HEK293 (cell line): ENCODE results near the gene ARHGAP5.
A peak's percentile ranks its signal among the peaks of the same experiment; 100 is the strongest.

Experiments used
- BCL6B ChIP-seq: fragments of 450-650 bp; formaldehyde crosslinking; IDR thresholded peaks from 2 replicates; pipeline ENCODE4 v1.5.1; 2017; ENCODE audit warnings: missing biosample characterization, missing genetic modification characterization
- EGR2 ChIP-seq: fragments of 450-650 bp; formaldehyde crosslinking; IDR thresholded peaks from 2 replicates; pipeline ENCODE4 v1.5.1; 2016; ENCODE audit warnings: low read depth, missing biosample characterization, missing genetic modification characterization
- ELK4 ChIP-seq: IDR thresholded peaks from 2 replicates; pipeline ENCODE4 v1.6.1; 2011; ENCODE audit warnings: mild to moderate bottlenecking, low read depth, low read length, borderline replicate concordance
- HOXA7 ChIP-seq: sonication (generic); formaldehyde crosslinking; IDR thresholded peaks from 2 replicates; pipeline ENCODE4 v1.8.1; 2022; ENCODE audit warnings: missing genetic modification reagents, borderline replicate concordance
- IKZF3 ChIP-seq: fragments of 450-650 bp; IDR thresholded peaks from 2 replicates; pipeline ENCODE4 v1.5.0; 2018; ENCODE audit warnings: missing biosample characterization, mild to moderate bottlenecking, missing genetic modification characterization, moderate library complexity
- INSM2 ChIP-seq: fragments of 450-650 bp; formaldehyde crosslinking; IDR thresholded peaks from 2 replicates; pipeline ENCODE4 v1.5.1; 2016; ENCODE audit warnings: missing biosample characterization, missing genetic modification characterization
- OSR2 ChIP-seq: fragments of 450-650 bp; formaldehyde crosslinking; IDR thresholded peaks from 2 replicates; pipeline ENCODE4 v1.5.1; 2016; ENCODE audit warnings: missing biosample characterization, missing genetic modification characterization
- PRDM10 ChIP-seq: fragments of 450-650 bp; formaldehyde crosslinking; IDR thresholded peaks from 2 replicates; pipeline ENCODE4 v1.5.1; 2016; ENCODE audit warnings: missing biosample characterization, missing genetic modification characterization
- ZBTB10 ChIP-seq: fragments of 450-650 bp; formaldehyde crosslinking; IDR thresholded peaks from 2 replicates; pipeline ENCODE4 v1.5.1; 2016; ENCODE audit warnings: missing biosample characterization, missing genetic modification characterization
- ZBTB26 ChIP-seq: fragments of 450-650 bp; formaldehyde crosslinking; optimal IDR thresholded peaks from 2 replicates; pipeline ENCODE3; 2016; ENCODE audit warnings: missing biosample characterization, mild to moderate bottlenecking, missing genetic modification characterization
- ZFP41 ChIP-seq: fragments of 450-650 bp; formaldehyde crosslinking; IDR thresholded peaks from 2 replicates; pipeline ENCODE4 v1.5.1; 2016; ENCODE audit warnings: missing biosample characterization, missing genetic modification characterization, borderline replicate concordance
- ZNF132 ChIP-seq: fragments of 450-650 bp; formaldehyde crosslinking; IDR thresholded peaks from 2 replicates; pipeline ENCODE4 v1.5.1; 2017; ENCODE audit warnings: missing biosample characterization, missing genetic modification characterization, borderline replicate concordance
- ZNF19 ChIP-seq: fragments of 450-650 bp; formaldehyde crosslinking; IDR thresholded peaks from 2 replicates; pipeline ENCODE4; 2016; ENCODE audit warnings: missing biosample characterization, missing genetic modification characterization, low read depth
- ZNF221 ChIP-seq: fragments of 450-650 bp; formaldehyde crosslinking; IDR thresholded peaks from 2 replicates; pipeline ENCODE4 v1.5.1; 2017; ENCODE audit warnings: missing biosample characterization, missing genetic modification characterization, borderline replicate concordance
- ZNF335 ChIP-seq: fragments of 450-650 bp; formaldehyde crosslinking; conservative IDR thresholded peaks from 2 replicates; pipeline ENCODE4 v1.5.1; 2016; ENCODE audit warnings: missing biosample characterization, missing genetic modification characterization
- ZNF626 ChIP-seq: fragments of 450-650 bp; sonication (Bioruptor Pico); formaldehyde crosslinking; IDR thresholded peaks from 2 replicates; pipeline ENCODE4 v1.5.1; 2018; ENCODE audit warnings: missing biosample characterization, missing genetic modification characterization, inconsistent platforms
- ZNF654 ChIP-seq: fragments of 450-650 bp; formaldehyde crosslinking; IDR thresholded peaks from 2 replicates; pipeline ENCODE4 v1.5.1; 2016; ENCODE audit warnings: low read depth, missing biosample characterization, missing genetic modification characterization
- ZNF660 ChIP-seq: fragments of 450-650 bp; IDR thresholded peaks from 2 replicates; pipeline ENCODE4 v1.5.1; 2018; ENCODE audit warnings: missing biosample characterization, mild to moderate bottlenecking, missing genetic modification characterization
- ZNF670 ChIP-seq: fragments of 450-650 bp; formaldehyde crosslinking; IDR thresholded peaks from 2 replicates; pipeline ENCODE4 v1.5.1; 2016; ENCODE audit warnings: missing biosample characterization, missing genetic modification characterization, low read depth
- ZNF677 ChIP-seq: fragments of 450-650 bp; IDR thresholded peaks from 2 replicates; pipeline ENCODE4 v1.5.0; 2018; ENCODE audit warnings: missing biosample characterization, mild to moderate bottlenecking, missing genetic modification characterization, moderate library complexity
- ZNF747 ChIP-seq: fragments of 450-650 bp; formaldehyde crosslinking; IDR thresholded peaks from 2 replicates; pipeline ENCODE4 v1.5.1; 2016; ENCODE audit warnings: missing biosample characterization, missing genetic modification characterization
- ZNF791 ChIP-seq: fragments of 450-650 bp; formaldehyde crosslinking; IDR thresholded peaks from 2 replicates; pipeline ENCODE4 v1.5.1; 2016; ENCODE audit warnings: missing biosample characterization, missing genetic modification characterization
- ZNF830 ChIP-seq: fragments of 450-650 bp; IDR thresholded peaks from 2 replicates; pipeline ENCODE4 v1.5.0; 2018; ENCODE audit warnings: missing biosample characterization, missing genetic modification characterization, low read depth, mild to moderate bottlenecking, moderate library complexity
- ZNF837 ChIP-seq: fragments of 450-650 bp; formaldehyde crosslinking; IDR thresholded peaks from 2 replicates; pipeline ENCODE4 v1.5.1; 2016; ENCODE audit warnings: missing biosample characterization, missing genetic modification characterization
- ZSCAN18 ChIP-seq: fragments of 450-650 bp; formaldehyde crosslinking; IDR thresholded peaks from 2 replicates; pipeline ENCODE4 v1.5.1; 2016; ENCODE audit warnings: missing biosample characterization, missing genetic modification characterization
- ZSCAN30 ChIP-seq: fragments of 450-650 bp; IDR thresholded peaks from 2 replicates; pipeline ENCODE4 v1.5.1; 2018; ENCODE audit warnings: missing biosample characterization, mild to moderate bottlenecking, missing genetic modification characterization, moderate library complexity

Gene ARHGAP5

GRCh38 chr14:32201816-32202490 is 124.8 kb downstream of the ARHGAP5 start, which contains the start of gene RNU6-7 (continued):
- no peak for TF ChIP-seq ZFP41 (tag by site-specific recombination)
- no peak for TF ChIP-seq ZSCAN30 (tag by site-specific recombination)
- TF ChIP-seq ZNF791 (tag by site-specific recombination), result no peak
- TF ChIP-seq ZNF132 (tag by site-specific recombination), result no peak
- no peak for TF ChIP-seq ZNF747 (tag by site-specific recombination)
- TF ChIP-seq ZNF654, result no peak
- peak; percentile 61; the same call in 1 of the 2 replicates for TF ChIP-seq ZNF837
- no peak for TF ChIP-seq ZNF221 (tag by site-specific recombination)
- TF ChIP-seq PRDM10, result no peak
- TF ChIP-seq ZNF626, result no peak
- no peak for TF ChIP-seq IKZF3
- TF ChIP-seq ZNF830 (tag by site-specific recombination), result no peak
- TF ChIP-seq ELK4, result no peak
- no peak for TF ChIP-seq ZNF670 (tag by site-specific recombination)
- peak; percentile 43; the same call in 1 of the 2 replicates for TF ChIP-seq EGR2 (tag by site-specific recombination)
- peak; percentile 45; the same call in 1 of the 2 replicates for TF ChIP-seq INSM2 (tag by site-specific recombination)
- TF ChIP-seq ZBTB26 (tag by site-specific recombination), result peak; percentile 58
- no peak for TF ChIP-seq OSR2 (tag by site-specific recombination)
- TF ChIP-seq ZNF19 (tag by site-specific recombination), result no peak
- peak; percentile 95 for TF ChIP-seq BCL6B
- peak; percentile 62 for TF ChIP-seq ZNF335 (tag by site-specific recombination)
- TF ChIP-seq ZNF660 (tag by site-specific recombination), result 0 out of 2 replicates have a peak, but pooled peaks have one; percentile 44
- no peak for TF ChIP-seq ZNF677 (tag by site-specific recombination)
- TF ChIP-seq ZBTB10 (tag by site-specific recombination), result no peak
- TF ChIP-seq ZSCAN18 (tag by site-specific recombination), result no peak; the same call in 1 of the 2 replicates
- TF ChIP-seq HOXA7 (CRISPR knock-in tag), result no peak
